B cell (primary cell): Measurements from ENCODE around the gene GRID2. TPM values are rescaled to one million over a fixed set of nuclear protein-coding genes. Genes with fewer than 3 reads are reported as not detected.

Experiments
- ATAC-seq: fragments of 200-7000 bp; cut with Tn5 transposase; one replicate; pipeline ENCODE4 v1.10.0; 2021; ENCODE audit warnings: low read depth, mild to moderate bottlenecking, moderate number of reproducible peaks, moderate library complexity
- CTCF ChIA-PET: fragments of 350-600 bp; sonication (Branson Sonifier 250); formaldehyde crosslinking; loops from one replicate; lab custom pipeline; 2021; ENCODE audit warnings: antibody characterized with exemption, inconsistent platforms; lab: Charles Lee
- POLR2A ChIA-PET: fragments of 350-600 bp; sonication (Branson Sonifier 250); formaldehyde crosslinking; loops from one replicate; lab custom pipeline; 2021; ENCODE audit warnings: antibody characterized with exemption; lab: Charles Lee
- DNase-seq: peaks from one replicate; pipeline ENCODE4 v3.0.0; 2013
- H2AFZ ChIP-seq: 2 replicates; pipeline ENCODE4 v1.6.1; 2012; ENCODE audit warnings: mild to moderate bottlenecking, low read depth, low read length; ENCODE audit not compliant: insufficient read depth, poor library complexity, severe bottlenecking
- H3K27ac ChIP-seq, 2 donors: 1 replicate in 1 of 2; 2 replicates in 1 of 2; pipeline ENCODE4 v1.5.1; 2012 to 2013; ENCODE audit warnings: low read length in 2 of 2, mild to moderate bottlenecking in 2 of 2, moderate library complexity in 1 of 2
- H3K27me3 ChIP-seq, 4 experiments: fragments of 200-600 bp in 1 of 4; sonication (generic) in 1 of 4; replicated peaks in 1 of 4; 1 replicate in 2 of 4; 2 replicates in 2 of 4; pipeline versions ENCODE4 v1.6.1 to v1.7.0; 2013 to 2016; ENCODE audit warnings: low read length in 3 of 4, mild to moderate bottlenecking in 2 of 4, mixed read lengths in 1 of 4, moderate library complexity in 1 of 4; ENCODE audit not compliant: insufficient read depth in 4 of 4, control insufficient read depth in 3 of 4; ENCODE audit errors: control extremely low read depth in 1 of 4
- H3K36me3 ChIP-seq, 2 experiments: replicated peaks in 1 of 2; 1 replicate in 1 of 2; 2 replicates in 1 of 2; pipeline versions ENCODE4 v1.6.1 to v1.7.1; 2013; ENCODE audit warnings: low read length in 1 of 2; ENCODE audit not compliant: insufficient read depth in 2 of 2, control insufficient read depth in 1 of 2; ENCODE audit errors: control extremely low read depth in 1 of 2, extremely low read depth in 1 of 2
- H3K4me1 ChIP-seq, 2 donors: fragments of 200-600 bp in 1 of 2; sonication (generic) in 1 of 2; 1 replicate in 1 of 2; 2 replicates in 1 of 2; pipeline versions ENCODE4 v1.5.1 to v1.6.1; 2013 to 2017; ENCODE audit warnings: low read length in 2 of 2; ENCODE audit not compliant: control insufficient read depth in 2 of 2, insufficient read depth in 2 of 2
- H3K4me2 ChIP-seq: replicated peaks from 2 replicates; pipeline ENCODE3; 2012; ENCODE audit warnings: mild to moderate bottlenecking, low read depth, low read length; ENCODE audit not compliant: poor library complexity, severe bottlenecking
- H3K4me3 ChIP-seq, 5 experiments: fragments of 200-600 bp in 1 of 5; sonication (generic) in 1 of 5; 1 replicate in 3 of 5; 2 replicates in 2 of 5; pipeline versions ENCODE4 v1.5.1 to v1.7.0; 2011 to 2016; ENCODE audit warnings: low read length in 4 of 5, mild to moderate bottlenecking in 4 of 5, low read depth in 2 of 5, control low read depth in 1 of 5, moderate library complexity in 1 of 5; ENCODE audit not compliant: insufficient read depth in 1 of 5; ENCODE audit errors: control extremely low read depth in 1 of 5, extremely low read depth in 1 of 5
- H3K79me2 ChIP-seq: fragments of 200-600 bp; sonication (generic); one replicate; pipeline ENCODE4 v1.6.0; 2016; ENCODE audit warnings: low read length; ENCODE audit not compliant: control insufficient read depth, insufficient read depth
- H3K9ac ChIP-seq: fragments of 200-600 bp; sonication (generic); 2 replicates; pipeline ENCODE4 v1.6.1; 2017; ENCODE audit warnings: mild to moderate bottlenecking, low read length, moderate library complexity
- H3K9me3 ChIP-seq, 3 donors: one replicate each; pipeline versions ENCODE4 v1.6.1 to v1.7.1; 2013; ENCODE audit warnings: low read length in 2 of 3; ENCODE audit not compliant: control insufficient read depth in 2 of 3, insufficient read depth in 1 of 3; ENCODE audit errors: control extremely low read depth in 1 of 3
- H4K20me1 ChIP-seq: 2 replicates; pipeline ENCODE4 v1.6.0; 2012; ENCODE audit warnings: mild to moderate bottlenecking, low read length; ENCODE audit not compliant: insufficient read depth, control insufficient read depth, poor library complexity, severe bottlenecking
- H3K27ac Mint-ChIP-seq: one replicate; pipeline ENCODE4 v1.8.0; 2021; ENCODE audit warnings: mixed read lengths
- H3K27me3 Mint-ChIP-seq: one replicate; pipeline ENCODE4 v1.8.0; 2021; ENCODE audit warnings: mixed read lengths
- H3K4me1 Mint-ChIP-seq: one replicate; pipeline ENCODE4 v1.8.0; 2021; ENCODE audit warnings: mixed read lengths
- H3K4me3 Mint-ChIP-seq: one replicate; pipeline ENCODE4 v1.8.0; 2021; ENCODE audit warnings: mixed read lengths
- H3K9me3 Mint-ChIP-seq: one replicate; pipeline ENCODE4 v1.8.0; 2022; ENCODE audit warnings: mixed read lengths; ENCODE audit not compliant: insufficient read depth
- EZH2 ChIP-seq: IDR thresholded peaks from 2 replicates; pipeline ENCODE4 v1.6.1; 2012; ENCODE audit warnings: borderline replicate concordance, low read depth, mild to moderate bottlenecking, moderate library complexity, low read length; ENCODE audit not compliant: insufficient read depth, poor library complexity, severe bottlenecking
- WGBS: methylation state at CpG from one replicate; pipeline ENCODE4 v1.1.5; 2013; ENCODE audit warnings: missing lambda C conversion rate; ENCODE audit not compliant: insufficient coverage; 5-methylcytosine and 5-hydroxymethylcytosine counted together
- intact Hi-C: fragments of 100-400 bp; cut with micrococcal nuclease; formaldehyde crosslinking; loops from one replicate; pipeline ENCODE4 v1.10.0; 2022
- polyA plus RNA-seq: library from polyadenylated mRNA; depleted of rRNA; stranded (reverse); fragments of >200 nt; gene quantifications from 2 replicates; pipeline ENCODE4 v1.2.3, GENCODE V29; 2012
- total RNA-seq, 2 donors: library from RNA; stranded (reverse); fragments of 120-200 nt in 1 of 2; gene quantifications; 1 replicate in 1 of 2; 2 replicates in 1 of 2; pipeline versions ENCODE4 v1.2.3 to v1.2.4, GENCODE V29; 2013 to 2022
- TF ChIP-seq, protein P1 (sequence below): fragments of 200-600 bp; IDR thresholded peaks from one replicate; pipeline ENCODE4 v1.8.0; 2022; ENCODE audit warnings: antibody characterized with exemption, mild to moderate bottlenecking

Gene GRID2
- total and polyA plus RNA-seq, 2 donors (not counting 1 experiment from before 2014, with no cell fraction given), result not detected

DNA sequence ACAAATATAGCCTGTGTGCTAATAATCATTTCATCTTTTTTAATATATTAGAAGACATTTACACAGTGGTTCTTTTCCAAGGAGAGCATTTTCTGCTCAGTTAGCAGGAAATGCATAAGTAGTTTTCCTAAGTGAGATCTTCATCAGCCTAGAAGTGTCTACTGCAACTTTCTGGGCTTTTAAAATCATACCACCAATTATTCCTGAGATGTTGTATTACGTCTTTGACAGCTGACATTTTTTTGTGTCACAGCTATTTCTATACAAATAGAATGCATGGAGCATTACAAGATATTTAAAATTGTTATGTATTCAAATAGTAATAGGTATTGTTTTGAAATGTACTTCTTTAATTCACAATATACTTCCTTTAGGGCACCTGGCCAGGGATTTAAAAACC, 158.0 kb downstream of the GRID2 start:
- Histone ChIP-seq H3K36me3 (no peaks in the 10 kb centered on the region), H2AFZ (no peak overlapping the region), H3K4me1 (no peaks in the 10 kb centered on the region), H4K20me1 (no peaks in the 10 kb centered on the region), H3K4me3 (no peak overlapping the region), H3K9me3 (no peaks in the 10 kb centered on the region), H3K4me2 (no peak overlapping the region), H3K79me2 (no peaks in the 10 kb centered on the region), H3K27me3 (no peaks in the 10 kb centered on the region), H3K9ac (no peak overlapping the region), H3K27ac (no peak overlapping the region)
- no peak overlapping the region for H3K4me3 Mint-ChIP-seq
- ChIA-PET CTCF (no interaction called here), POLR2A (no interaction called here)
- no CpG with 5 or more reads among the region's 1 CpG for WGBS
- no peak for TF ChIP-seq EZH2
- TF ChIP-seq, protein P1, sequence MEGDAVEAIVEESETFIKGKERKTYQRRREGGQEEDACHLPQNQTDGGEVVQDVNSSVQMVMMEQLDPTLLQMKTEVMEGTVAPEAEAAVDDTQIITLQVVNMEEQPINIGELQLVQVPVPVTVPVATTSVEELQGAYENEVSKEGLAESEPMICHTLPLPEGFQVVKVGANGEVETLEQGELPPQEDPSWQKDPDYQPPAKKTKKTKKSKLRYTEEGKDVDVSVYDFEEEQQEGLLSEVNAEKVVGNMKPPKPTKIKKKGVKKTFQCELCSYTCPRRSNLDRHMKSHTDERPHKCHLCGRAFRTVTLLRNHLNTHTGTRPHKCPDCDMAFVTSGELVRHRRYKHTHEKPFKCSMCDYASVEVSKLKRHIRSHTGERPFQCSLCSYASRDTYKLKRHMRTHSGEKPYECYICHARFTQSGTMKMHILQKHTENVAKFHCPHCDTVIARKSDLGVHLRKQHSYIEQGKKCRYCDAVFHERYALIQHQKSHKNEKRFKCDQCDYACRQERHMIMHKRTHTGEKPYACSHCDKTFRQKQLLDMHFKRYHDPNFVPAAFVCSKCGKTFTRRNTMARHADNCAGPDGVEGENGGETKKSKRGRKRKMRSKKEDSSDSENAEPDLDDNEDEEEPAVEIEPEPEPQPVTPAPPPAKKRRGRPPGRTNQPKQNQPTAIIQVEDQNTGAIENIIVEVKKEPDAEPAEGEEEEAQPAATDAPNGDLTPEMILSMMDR, result no peak
- DNase-seq (no peak), ATAC-seq (no peak)
- H3K9me3 Mint-ChIP-seq, result peaks cover 1% of the 10 kb centered on the region
- H3K4me1 Mint-ChIP-seq, result no peaks in the 10 kb centered on the region
- H3K27ac Mint-ChIP-seq, result no peak overlapping the region
- no peaks in the 10 kb centered on the region for H3K27me3 Mint-ChIP-seq
- intact Hi-C loops, result no loop called here

DNA sequence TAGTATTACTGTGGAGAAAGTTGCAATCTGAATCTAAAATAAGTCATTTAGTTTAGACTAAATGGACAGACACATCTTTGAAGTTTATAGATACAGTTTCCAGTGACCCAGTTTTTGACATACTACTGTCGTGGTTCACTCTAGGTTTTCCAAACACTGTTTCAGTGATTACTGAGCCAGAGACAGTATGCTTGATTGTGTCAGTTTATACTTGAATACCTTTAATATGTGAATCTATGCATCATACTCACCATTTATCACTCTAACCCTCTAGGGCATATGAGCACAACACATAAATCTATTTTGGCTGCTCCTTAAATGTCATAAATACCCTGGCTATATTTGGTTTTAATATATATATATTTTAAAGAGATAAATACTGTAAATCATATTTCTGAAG, 173.5 kb downstream of the GRID2 start:
- no peaks in the 10 kb centered on the region for H3K79me2 ChIP-seq
- H3K9me3 ChIP-seq, result no peaks in the 10 kb centered on the region
- H3K27ac ChIP-seq, result no peak overlapping the region
- H3K4me2 ChIP-seq, result no peak overlapping the region
- no peaks in the 10 kb centered on the region for H4K20me1 ChIP-seq
- no peak for TF ChIP-seq EZH2
- TF ChIP-seq, protein P1, result no peak
- H3K36me3 ChIP-seq, result no peaks in the 10 kb centered on the region
- no CpG with 5 or more reads among the region's 1 CpG for WGBS
- no peaks in the 10 kb centered on the region for H3K4me1 ChIP-seq
- Mint-ChIP-seq H3K4me1 (no peaks in the 10 kb centered on the region), H3K9me3 (peaks cover 5% of the 10 kb centered on the region), H3K27me3 (no peaks in the 10 kb centered on the region), H3K4me3 (no peak overlapping the region), H3K27ac (no peak overlapping the region)
- no peak overlapping the region for H3K9ac ChIP-seq
- H2AFZ ChIP-seq, result no peak overlapping the region
- ATAC-seq, result no peak
- POLR2A ChIA-PET, result no interaction called here
- intact Hi-C loops, result no loop called here
- no peaks in the 10 kb centered on the region for H3K27me3 ChIP-seq
- H3K4me3 ChIP-seq, result no peak overlapping the region
- DNase-seq, result no peak
- CTCF ChIA-PET, result no interaction called here
